ENCODE measurements around the gene H1-8.
"Not testable (repeated sequence)": the region's sequence is repeated elsewhere in the genome, so short reads cannot be mapped to it uniquely, and the experiment has no call there.

Gene H1-8

DNA sequence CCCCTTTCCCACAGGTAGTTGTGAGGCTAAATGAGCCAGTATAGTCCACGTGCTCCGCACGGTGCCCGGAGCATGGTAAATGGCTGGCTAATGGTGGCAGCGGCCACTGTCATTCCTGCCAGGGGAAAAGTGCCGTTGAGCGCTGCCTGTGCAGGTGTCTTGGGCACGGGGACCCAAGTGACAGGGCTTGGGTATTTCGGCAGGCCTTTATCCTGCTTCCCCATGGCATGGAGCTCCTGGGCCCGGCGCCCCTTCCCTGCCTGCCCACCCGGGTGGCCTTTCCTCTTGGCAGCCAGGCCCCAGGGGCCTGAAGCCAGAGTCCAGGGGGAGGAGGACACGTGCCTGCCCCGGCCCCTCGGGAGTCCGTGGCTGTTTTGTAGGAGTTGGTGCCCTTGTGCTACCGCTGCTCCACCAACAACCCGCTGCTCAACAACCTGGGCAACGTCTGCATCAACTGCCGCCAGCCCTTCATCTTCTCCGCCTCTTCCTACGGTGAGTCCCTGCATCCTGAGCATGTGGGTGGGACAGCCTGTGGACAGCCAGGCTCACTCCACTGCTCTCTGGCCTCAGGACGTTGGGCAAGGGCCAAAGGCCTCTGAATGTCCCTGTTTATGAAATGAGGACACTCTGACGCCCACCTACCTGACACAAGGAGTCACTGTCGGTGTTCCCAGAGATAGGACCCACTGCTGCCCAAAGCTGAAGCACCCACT lies 27.7 kb upstream of the H1-8 start:
- not testable (repeated sequence) for H3K4me3 ChIP-seq (ENCODE audit: low read depth, low read length)

DNA sequence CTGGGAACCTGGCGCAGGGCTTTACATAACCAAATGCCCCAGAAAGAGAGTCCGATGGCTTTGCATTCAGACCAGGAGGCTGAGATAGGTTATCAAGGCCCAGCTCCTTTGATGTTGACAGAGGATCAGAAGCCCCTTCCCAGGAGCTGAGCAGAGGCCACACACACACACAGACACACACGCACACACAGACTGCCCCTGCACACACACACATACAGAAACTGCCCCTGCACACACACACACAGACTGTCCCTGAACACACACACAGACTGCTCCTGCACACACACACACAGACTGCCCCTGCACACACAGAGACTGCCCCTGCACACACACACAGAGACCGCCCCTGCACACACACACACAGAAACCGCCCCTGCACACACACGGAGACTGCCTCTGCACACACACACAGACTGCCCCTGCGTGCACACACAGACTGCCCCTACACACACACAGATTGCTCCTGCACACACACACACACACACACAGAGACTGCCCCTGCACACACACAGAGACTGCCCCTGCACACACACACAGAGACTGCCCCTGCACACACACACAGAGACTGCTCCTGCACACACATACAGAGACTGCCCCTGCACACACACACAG lies 27.0 kb upstream of the H1-8 start:
- H3K4me3 ChIP-seq (ENCODE audit: low read depth, low read length) = not testable (repeated sequence)

DNA sequence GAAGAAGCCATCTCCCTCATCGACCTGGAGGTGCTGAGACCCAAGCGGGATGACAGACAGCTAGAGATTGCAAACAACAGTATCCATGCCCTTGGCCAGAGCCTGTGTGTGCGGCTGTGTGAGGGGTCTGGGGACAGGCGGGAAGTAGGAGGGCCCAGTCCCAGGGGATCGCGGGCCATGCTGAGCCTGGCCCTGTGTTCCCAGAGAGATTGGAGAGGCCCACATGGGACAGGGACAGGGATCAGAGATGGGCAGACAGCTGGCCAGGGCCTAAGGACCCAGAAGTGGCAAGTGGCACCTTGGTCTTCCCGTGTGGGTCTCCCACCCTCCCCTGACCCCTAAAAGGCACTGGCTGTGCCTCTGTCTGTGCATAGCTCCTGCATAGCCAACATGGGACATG lies 25.5 kb upstream of the H1-8 start:
- H3K4me3 ChIP-seq (ENCODE audit: low read depth, low read length) = no peak overlapping the region

- H3K4me3 ChIP-seq (ENCODE audit: low read depth, low read length) = no peak overlapping the region
These were observed 24.9 kb upstream of the H1-8 start for GRCh38 chr3:129518038-129518561.

- H3K4me3 ChIP-seq (ENCODE audit: low read depth, low read length) = no peak overlapping the region
These were observed 24.4 kb upstream of the H1-8 start for GRCh38 chr3:129518581-129518980.

DNA sequence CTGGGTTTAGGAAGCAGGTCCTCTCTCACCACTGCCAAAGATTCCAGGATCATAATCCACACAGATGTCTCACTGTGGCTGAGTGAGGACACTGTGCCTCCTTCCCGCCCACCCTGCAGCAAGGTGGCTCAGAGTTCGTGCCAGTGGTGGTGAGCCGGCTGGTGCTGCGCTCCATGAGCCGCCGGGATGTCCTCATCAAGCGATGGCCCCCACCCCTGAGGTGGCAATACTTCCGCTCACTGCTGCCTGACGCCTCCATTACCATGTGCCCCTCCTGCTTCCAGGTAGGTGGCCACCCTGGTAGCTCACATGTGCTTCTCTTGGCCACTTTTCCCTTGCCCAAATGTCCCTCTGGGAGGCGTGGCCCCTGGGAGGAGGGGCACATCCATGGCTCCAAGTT lies 23.5 kb upstream of the H1-8 start:
- no peak overlapping the region for H3K4me3 ChIP-seq (ENCODE audit: low read depth, low read length)

DNA sequence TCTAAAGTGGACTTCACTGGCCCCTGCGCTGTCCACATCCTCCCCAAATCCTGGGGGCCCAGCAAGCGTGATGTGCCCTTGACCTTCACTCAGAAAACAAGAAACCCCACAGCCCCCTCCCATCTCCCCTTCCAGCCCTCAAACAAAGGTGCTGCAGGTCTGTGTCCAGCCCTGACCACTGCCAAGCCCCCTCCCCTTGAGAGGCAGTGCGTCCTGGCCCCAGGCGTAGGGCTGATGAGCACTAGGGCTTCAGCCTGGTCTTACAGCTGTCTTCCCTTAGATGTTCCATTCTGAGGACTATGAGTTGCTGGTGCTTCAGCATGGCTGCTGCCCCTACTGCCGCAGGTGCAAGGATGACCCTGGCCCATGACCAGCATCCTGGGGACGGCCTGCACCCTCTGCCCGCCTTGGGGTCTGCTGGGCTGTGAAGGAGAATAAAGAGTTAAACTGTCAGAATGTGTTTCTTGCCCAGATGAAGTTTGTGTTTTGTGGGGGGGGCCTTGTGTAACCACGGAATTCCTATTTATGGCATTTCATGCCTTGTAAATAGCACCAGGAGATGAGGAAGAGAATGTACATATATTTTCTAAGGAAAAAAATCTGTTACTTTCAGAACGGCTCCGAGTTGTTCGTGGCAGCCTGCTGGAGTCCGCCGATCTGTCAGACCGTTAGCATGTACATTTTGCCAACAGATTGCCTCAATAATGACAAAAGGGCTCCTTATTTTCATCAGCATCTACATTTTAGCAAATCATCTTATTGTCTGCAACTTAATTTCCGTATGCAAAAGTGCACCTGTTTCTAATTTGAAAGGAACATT lies 22.9 kb upstream of the H1-8 start:
- H3K4me3 ChIP-seq (ENCODE audit: low read depth, low read length) = no peak overlapping the region

GRCh38 chr3:129520960-129521359 lies 22.0 kb upstream of the H1-8 start:
- H3K4me3 ChIP-seq (ENCODE audit: low read depth, low read length) = no peak overlapping the region

DNA sequence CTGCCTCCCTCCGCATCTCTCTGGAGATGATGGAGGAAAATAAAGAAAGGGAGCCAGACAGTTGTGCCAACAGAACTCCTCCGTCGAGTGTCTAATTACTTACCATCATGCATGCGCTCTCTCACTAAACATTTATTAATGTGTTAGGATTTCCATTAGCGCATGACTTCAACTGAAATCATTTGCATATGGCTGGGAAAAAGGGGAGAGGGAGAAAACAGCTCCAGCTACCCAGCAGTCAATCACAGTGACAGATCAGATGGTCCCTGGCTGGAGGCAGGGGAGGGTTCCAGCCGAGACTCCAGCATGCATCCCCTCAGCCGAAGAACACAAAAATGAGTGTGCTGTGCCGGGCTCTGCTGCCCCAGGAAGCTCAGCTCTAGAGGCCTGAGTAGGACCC lies 21.4 kb upstream of the H1-8 start:
- H3K4me3 ChIP-seq (ENCODE audit: low read depth, low read length) = no peak overlapping the region

- no peak overlapping the region for H3K4me3 ChIP-seq (ENCODE audit: low read depth, low read length)
These were observed 20.0 kb upstream of the H1-8 start for GRCh38 chr3:129522953-129523352.

DNA sequence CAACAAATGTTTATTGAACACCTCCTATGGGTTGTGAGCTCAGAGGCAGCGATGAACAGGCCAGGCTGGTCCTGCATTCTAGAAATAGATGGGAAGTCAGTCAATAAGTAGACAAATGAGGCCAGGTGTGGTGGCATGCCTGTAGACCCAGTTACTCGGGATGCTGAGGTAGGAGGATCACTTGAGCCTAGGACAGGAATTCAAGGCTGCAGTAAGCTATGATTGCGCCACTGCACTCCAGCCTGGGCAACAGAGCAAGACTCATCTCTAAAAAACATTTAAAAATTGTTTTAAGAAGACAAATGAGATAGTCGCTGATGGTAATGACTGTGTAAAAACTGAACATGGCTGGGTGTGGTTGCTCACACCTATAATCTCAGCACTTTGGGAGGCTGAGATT lies 18.9 kb upstream of the H1-8 start:
- H3K4me3 ChIP-seq (ENCODE audit: low read depth, low read length) = no peak overlapping the region

DNA sequence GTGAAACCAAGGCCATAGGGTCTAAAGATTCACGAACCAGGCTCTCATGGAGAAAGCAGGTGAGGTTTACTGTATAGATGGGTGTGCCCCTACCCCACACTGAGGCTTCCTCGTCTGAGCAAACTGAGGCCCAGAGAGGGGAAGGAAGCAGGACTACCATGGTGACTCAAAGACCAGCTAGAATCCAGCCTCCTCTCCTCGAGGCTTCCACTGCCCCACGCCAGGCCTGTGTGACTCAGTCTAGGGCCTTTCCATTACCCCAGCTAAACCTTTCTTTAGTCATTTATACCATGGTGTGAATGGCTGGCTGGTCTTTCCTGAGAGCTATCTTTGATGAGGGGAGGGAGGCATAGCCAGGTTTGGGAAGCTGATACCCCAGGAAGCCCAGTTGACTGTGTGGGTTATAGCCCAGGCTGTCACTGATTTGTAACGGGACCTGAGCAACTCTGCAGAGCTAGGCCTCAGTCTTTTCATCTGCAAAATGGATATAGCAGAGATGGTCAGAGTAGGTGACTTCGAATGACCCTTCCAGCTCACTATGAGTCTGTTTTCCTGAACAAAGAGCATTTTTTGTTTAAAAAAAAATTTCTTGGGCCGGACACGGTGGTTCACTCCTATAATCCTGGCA lies 17.5 kb upstream of the H1-8 start:
- no peak overlapping the region for H3K4me3 ChIP-seq (ENCODE audit: low read depth, low read length)

GRCh38 chr3:129526121-129526900 lies 16.7 kb upstream of the H1-8 start:
- no peak overlapping the region for H3K4me3 ChIP-seq (ENCODE audit: low read depth, low read length)

- no peak overlapping the region for H3K4me3 ChIP-seq (ENCODE audit: low read depth, low read length)
These were observed 15.7 kb upstream of the H1-8 start for GRCh38 chr3:129527262-129527661.

GRCh38 chr3:129528589-129529100 lies 14.3 kb upstream of the H1-8 start, which contains the start of gene RHO:
RHO (plus strand) TSS chr3:129528639; CDS start chr3:129528734, 95 bp downstream.
- H3K4me3 ChIP-seq (ENCODE audit: low read depth, low read length) = no peak within 1 kb of the TSS

- no peak overlapping the region for H3K4me3 ChIP-seq (ENCODE audit: low read depth, low read length)
These were observed 13.4 kb upstream of the H1-8 start for GRCh38 chr3:129529436-129530210.

- no peak overlapping the region for H3K4me3 ChIP-seq (ENCODE audit: low read depth, low read length)
These were observed 12.7 kb upstream of the H1-8 start for GRCh38 chr3:129530251-129530791.

DNA sequence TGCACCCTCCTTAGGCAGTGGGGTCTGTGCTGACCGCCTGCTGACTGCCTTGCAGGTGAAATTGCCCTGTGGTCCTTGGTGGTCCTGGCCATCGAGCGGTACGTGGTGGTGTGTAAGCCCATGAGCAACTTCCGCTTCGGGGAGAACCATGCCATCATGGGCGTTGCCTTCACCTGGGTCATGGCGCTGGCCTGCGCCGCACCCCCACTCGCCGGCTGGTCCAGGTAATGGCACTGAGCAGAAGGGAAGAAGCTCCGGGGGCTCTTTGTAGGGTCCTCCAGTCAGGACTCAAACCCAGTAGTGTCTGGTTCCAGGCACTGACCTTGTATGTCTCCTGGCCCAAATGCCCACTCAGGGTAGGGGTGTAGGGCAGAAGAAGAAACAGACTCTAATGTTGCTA lies 12.2 kb upstream of the H1-8 start:
- H3K4me3 ChIP-seq (ENCODE audit: low read depth, low read length) = no peak overlapping the region

- H3K4me3 ChIP-seq (ENCODE audit: low read depth, low read length) = no peak overlapping the region
These were observed 11.3 kb upstream of the H1-8 start for GRCh38 chr3:129531699-129532098.
